SH-SY5Y (cell line): ENCODE data around the gene WWP2.

Experiments used
- GATA2 ChIP-seq: IDR thresholded peaks from 2 replicates; pipeline ENCODE4 v1.6.1; 2011; ENCODE audit warnings: mild to moderate bottlenecking, low read depth, low read length
- GATA3 ChIP-seq: IDR thresholded peaks from 2 replicates; pipeline ENCODE4 v1.6.1; 2011; ENCODE audit warnings: low read depth, mild to moderate bottlenecking, low read length, moderate library complexity

The WWP2 gene

DNA sequence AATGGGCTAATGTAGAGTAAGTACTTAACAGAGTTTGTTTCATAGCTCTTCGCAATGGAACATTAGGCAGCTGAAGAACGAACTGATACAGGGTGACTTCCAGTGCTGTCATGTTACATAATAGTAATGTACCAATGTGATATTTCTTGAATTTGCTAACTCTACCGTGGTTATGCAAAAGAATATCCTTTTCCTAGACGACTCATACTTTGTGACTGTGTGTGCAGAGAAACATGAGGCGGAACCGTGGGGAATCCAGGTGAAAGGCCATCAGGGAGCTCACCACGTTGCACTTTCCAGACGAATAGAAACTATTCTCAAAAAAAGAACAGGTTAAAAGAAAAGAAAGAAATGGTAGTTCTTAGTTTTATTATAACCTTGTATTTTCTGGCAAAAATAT lies 20.6 kb upstream of the WWP2 start:
- no peak for TF ChIP-seq GATA3
- TF ChIP-seq GATA2: no peak

DNA sequence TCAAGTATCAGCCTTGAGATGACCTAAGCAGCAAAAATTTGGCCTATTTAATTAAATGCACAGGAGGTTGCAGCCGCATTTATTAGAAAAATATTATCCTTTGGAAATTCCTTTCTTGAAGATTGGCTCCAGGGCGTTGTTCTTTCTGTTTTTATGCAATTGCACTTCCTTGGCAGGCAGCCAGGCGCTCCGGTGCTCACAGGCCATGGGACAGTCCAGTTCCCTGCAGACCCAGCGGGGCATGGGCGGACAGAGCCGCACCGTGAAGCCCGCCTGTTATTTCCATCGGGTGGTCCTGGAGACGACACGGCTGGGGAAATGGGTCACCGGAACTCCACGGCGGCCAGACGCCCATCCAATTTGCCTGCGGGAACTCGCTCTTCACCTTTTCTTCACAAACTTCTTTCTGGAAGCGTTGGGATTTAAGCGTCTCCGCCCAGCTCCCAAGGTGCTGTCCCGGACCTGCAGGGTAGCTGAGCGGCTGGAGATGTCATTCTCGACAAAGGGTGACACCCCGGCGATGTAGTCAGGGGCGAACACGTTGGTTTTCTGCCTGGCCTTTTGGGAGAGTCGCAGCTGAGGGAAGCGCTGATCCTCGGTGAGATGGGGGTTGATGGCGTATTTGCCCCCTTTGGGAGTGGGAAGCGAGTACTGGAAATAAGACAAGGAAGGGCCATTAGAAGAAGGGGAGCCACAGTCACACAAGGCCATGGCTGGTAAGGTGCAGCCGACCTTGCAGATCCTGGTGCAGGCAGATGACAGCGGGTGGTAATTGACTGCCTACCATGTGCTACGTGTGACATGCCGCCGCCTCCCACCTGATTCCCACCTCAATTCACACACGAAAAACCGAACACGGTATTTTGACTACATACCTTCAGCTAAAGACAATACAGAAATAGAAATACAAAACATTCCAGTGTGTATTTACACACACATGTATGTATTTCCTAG lies 19.9 kb upstream of the WWP2 start:
- TF ChIP-seq GATA3 (no peak), GATA2 (no peak)

GRCh38 chr16:69744363-69745231 lies 17.5 kb upstream of the WWP2 start:
- TF ChIP-seq GATA3 (no peak), GATA2 (no peak)

DNA sequence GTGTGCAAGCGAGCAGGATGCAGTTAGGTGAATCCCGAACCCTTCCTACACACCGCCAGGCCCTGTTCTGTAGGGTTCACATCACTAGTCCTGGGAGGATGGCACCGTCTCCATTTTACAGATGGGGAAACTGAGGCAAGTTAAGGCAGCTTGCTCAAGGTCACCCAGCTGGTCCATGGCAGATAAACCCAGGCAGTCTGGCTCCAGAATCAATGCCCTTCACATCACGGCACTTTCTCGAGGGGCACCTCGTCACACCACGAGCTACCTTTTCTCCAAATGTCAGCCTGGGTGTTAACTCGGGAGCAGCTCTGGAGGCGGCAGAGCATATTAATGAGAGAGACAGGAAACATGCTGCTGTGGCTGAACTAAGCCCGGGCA lies 16.9 kb upstream of the WWP2 start:
- TF ChIP-seq GATA2 (no peak), GATA3 (no peak)

- TF ChIP-seq GATA2: no peak
- TF ChIP-seq GATA3: no peak
Measured at GRCh38 chr16:69745959-69746358, 16.2 kb upstream of the WWP2 start.

- TF ChIP-seq GATA2 (0 out of 2 replicates have a peak, but pooled peaks have one; percentile 24), GATA3 (no peak)
Measured at GRCh38 chr16:69747115-69747514, 15.0 kb upstream of the WWP2 start.

GRCh38 chr16:69748694-69749345 lies 13.3 kb upstream of the WWP2 start:
- no peak for TF ChIP-seq GATA2
- TF ChIP-seq GATA3: no peak

- no peak for TF ChIP-seq GATA2
- no peak for TF ChIP-seq GATA3
Measured at GRCh38 chr16:69754143-69754468, 8.0 kb upstream of the WWP2 start.

- TF ChIP-seq GATA2 (no peak; the same call in 1 of the 2 replicates), GATA3 (no peak)
Measured at GRCh38 chr16:69754469-69755310, 7.4 kb upstream of the WWP2 start, which contains the start of gene NOB1. TSS of gene NOB1 (minus strand) at chr16:69754926. CDS start at chr16:69754910, 16 bp downstream.

DNA sequence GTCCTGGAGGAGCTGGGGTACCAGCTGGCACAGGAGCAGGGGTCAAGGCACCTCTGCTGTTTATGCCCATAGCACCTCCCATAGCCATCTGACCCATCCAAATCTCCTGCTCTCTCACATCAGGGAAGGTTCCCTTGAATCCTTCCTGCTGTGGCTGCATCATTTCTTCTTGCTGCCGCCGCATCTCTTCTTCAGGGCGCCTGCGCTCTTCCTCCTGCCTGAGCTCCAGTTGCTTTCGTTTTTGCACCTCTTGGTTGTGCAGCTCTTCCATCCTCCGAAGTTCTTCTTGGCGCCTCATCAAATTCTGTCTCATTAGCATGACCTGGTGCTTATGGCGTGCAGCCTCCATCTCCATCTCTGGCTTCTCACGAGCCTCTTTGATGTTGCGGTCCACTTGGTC lies 5.4 kb upstream of the WWP2 start:
- TF ChIP-seq GATA3 (no peak), GATA2 (no peak)

- TF ChIP-seq GATA2: no peak
- no peak for TF ChIP-seq GATA3
Measured at GRCh38 chr16:69762814-69763598, 874 bp downstream of the WWP2 start.

DNA sequence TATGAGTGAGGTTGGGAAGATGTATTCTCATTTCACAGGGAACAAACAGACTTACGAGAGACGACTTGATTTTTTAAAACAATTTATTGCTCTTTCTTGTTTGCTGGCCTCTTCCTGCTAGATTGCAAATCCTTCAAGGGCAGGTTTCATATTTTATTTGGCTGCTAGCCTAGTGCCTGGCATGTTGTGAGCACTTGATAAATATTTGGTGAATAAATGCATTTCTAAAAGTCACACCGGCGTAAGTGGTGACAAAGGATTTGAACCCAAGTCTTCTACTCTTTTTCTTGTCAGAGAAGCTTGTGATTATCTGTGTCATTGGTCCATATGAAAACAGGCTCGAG lies 1.4 kb downstream of the WWP2 start:
- TF ChIP-seq GATA3 (no peak), GATA2 (no peak)
